Parathyroid adenoma (tissue), 2 donors: ENCODE measurements around the gene MAOA.

Source experiments
- H2AFZ ChIP-seq: fragments of 300-600 bp; sonication (generic); one replicate; pipeline ENCODE4 v1.7.0; 2017; ENCODE audit warnings: antibody characterized with exemption, mild to moderate bottlenecking
- H3K27ac ChIP-seq: fragments of 300-600 bp; sonication (generic); one replicate; pipeline ENCODE4 v1.7.0; 2017
- H3K27me3 ChIP-seq: fragments of 300-600 bp; sonication (generic); one replicate; pipeline ENCODE4 v1.7.0; 2017; ENCODE audit warnings: low read length; ENCODE audit not compliant: control insufficient read depth, insufficient read depth
- H3K36me3 ChIP-seq: fragments of 300-600 bp; sonication (generic); one replicate; pipeline ENCODE4 v1.7.0; 2017; ENCODE audit warnings: low read length; ENCODE audit not compliant: control insufficient read depth, insufficient read depth
- H3K4me1 ChIP-seq: fragments of 300-600 bp; sonication (generic); one replicate; pipeline ENCODE4 v1.7.0; 2017; ENCODE audit warnings: control low read depth
- H3K4me2 ChIP-seq: fragments of 300-600 bp; sonication (generic); one replicate; pipeline ENCODE4 v1.7.0; 2017; ENCODE audit warnings: low read length
- H3K4me3 ChIP-seq: fragments of 300-600 bp; sonication (generic); one replicate; pipeline ENCODE4 v1.7.0; 2017; ENCODE audit warnings: low read depth, low read length
- H3K79me2 ChIP-seq: fragments of 300-600 bp; sonication (generic); one replicate; pipeline ENCODE4 v1.7.0; 2017; ENCODE audit warnings: control low read depth
- H3K9ac ChIP-seq: fragments of 300-600 bp; sonication (generic); one replicate; pipeline ENCODE4 v1.7.0; 2017; ENCODE audit warnings: mild to moderate bottlenecking
- H3K9me3 ChIP-seq: fragments of 300-600 bp; sonication (generic); one replicate; pipeline ENCODE4 v1.7.0; 2017; ENCODE audit warnings: low read length; ENCODE audit not compliant: control insufficient read depth
- CTCF ChIP-seq: fragments of 300-600 bp; sonication (generic); IDR thresholded peaks from one replicate; pipeline ENCODE4 v1.7.0; 2017; ENCODE audit warnings: antibody characterized with exemption, mild to moderate bottlenecking
- donor health status: primary hyperparathyroidism.

The MAOA gene

DNA sequence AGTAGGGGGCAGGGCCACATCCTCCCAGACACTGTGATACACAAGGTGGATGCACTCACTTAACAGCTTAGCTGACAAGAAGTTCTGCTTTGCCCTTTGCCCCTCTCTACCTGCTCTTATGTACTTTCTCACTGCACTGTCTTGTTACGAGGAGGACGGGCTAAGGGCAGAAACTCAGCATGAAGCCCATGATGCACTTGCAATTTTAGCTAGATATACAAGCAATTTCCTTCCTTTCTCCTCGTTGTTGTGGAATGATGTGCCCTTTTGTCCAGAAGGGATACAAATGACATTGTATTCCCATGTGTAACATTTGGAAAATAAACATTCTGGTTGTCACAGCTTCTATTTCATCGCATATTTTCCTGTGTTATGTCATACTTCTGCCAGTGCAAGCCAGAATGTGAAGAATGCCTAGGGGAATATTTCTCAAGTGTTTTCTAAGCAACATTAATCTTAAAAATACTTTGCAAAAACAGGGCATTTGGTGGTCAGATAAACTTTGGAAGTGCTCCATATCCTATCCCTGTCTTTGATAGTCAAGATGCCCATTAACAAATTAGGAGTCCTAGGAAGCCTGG lies 47.2 kb downstream of the MAOA start:
- no peak for TF ChIP-seq CTCF
- H3K36me3 ChIP-seq, result no peaks in the 10 kb centered on the region
- no peak overlapping the region for H2AFZ ChIP-seq
- no peak overlapping the region for H3K9ac ChIP-seq
- H3K4me1 ChIP-seq, result no peaks in the 10 kb centered on the region
- no peaks in the 10 kb centered on the region for H3K27me3 ChIP-seq
- H3K9me3 ChIP-seq, result no peaks in the 10 kb centered on the region
- no peaks in the 10 kb centered on the region for H3K79me2 ChIP-seq
- no peak overlapping the region for H3K27ac ChIP-seq
- H3K4me2 ChIP-seq, result no peak overlapping the region
- no peak overlapping the region for H3K4me3 ChIP-seq

GRCh38 chrX:43706786-43707370 lies 50.8 kb downstream of the MAOA start:
- no peak overlapping the region for H3K4me3 ChIP-seq
- H3K9ac ChIP-seq, result no peak overlapping the region
- TF ChIP-seq CTCF, result no peak
- no peaks in the 10 kb centered on the region for H3K27me3 ChIP-seq
- H3K4me2 ChIP-seq, result no peak overlapping the region
- H3K9me3 ChIP-seq, result no peaks in the 10 kb centered on the region
- H3K4me1 ChIP-seq, result no peaks in the 10 kb centered on the region
- no peak overlapping the region for H3K27ac ChIP-seq
- H2AFZ ChIP-seq, result no peak overlapping the region
- H3K36me3 ChIP-seq, result no peaks in the 10 kb centered on the region
- no peaks in the 10 kb centered on the region for H3K79me2 ChIP-seq

DNA sequence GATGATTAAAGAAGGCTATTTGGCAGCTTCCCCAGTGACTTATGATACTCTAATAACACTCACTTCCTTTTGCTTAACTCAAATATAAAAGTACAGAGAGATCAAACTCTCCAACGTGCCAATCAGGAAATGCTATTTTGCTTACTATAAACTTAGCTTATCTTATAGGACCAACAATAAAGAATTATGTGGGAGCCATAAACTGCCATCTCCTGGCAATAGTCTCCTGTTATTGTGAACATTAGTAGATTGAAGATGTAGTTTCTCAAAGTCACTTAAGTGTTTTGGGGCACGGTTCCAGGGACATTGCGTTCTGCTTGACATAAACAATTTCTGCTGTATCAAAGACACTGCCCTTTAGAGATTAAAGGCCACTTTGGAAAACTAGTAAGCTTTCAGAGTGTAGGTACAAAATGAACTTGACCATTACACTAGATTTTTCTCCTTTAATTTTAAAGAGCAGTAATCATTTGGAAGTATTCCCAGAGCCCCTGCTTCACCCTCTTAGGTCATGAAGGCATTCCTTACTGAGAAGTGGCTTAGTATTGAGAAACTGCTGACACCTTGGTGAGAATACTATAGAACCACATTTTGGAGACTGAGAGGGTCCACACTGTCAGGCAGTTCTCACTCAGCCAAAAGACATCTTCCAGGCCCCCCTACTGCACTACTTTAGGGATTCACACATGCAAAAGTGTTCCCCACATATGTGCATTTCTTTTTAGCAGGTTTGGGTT lies 51.9 kb downstream of the MAOA start:
- Histone ChIP-seq H3K9ac (no peak overlapping the region), H3K27ac (peak overlapping the region; percentile 1), H3K9me3 (no peaks in the 10 kb centered on the region), H3K27me3 (no peaks in the 10 kb centered on the region), H3K4me1 (no peaks in the 10 kb centered on the region), H3K4me3 (no peak overlapping the region), H2AFZ (no peak overlapping the region), H3K79me2 (no peaks in the 10 kb centered on the region), H3K4me2 (peak overlapping the region; percentile 17), H3K36me3 (no peaks in the 10 kb centered on the region)
- TF ChIP-seq CTCF, result no peak

DNA sequence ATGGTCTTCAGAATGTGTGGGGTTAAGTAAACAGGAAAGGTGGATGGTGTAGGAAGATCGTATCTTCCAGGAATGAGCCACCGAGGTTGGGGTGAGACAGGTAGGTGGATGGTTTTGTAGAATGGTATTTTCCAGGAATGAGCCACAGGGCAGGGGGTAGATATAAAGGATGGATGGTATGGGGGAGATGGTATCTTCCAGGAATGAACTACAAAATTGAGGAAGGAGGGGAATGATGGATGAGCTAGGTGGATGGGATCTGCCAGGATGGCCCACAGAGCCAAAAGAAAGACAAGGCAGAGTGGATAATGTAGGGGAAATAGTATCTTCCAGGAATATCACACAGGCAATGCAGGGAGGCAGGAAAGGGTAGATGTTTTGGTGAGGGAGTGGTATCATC lies 60.0 kb downstream of the MAOA start:
- H3K4me2 ChIP-seq, result no peak overlapping the region
- H3K27ac ChIP-seq, result no peak overlapping the region
- TF ChIP-seq CTCF, result no peak

More for the DNA sequence above, 60.0 kb downstream of the MAOA start:
- Histone ChIP-seq H3K9me3 (no peaks in the 10 kb centered on the region), H3K36me3 (no peaks in the 10 kb centered on the region), H3K9ac (no peak overlapping the region), H3K4me3 (no peak overlapping the region), H3K27me3 (no peaks in the 10 kb centered on the region), H3K4me1 (no peaks in the 10 kb centered on the region), H3K79me2 (no peaks in the 10 kb centered on the region), H2AFZ (no peak overlapping the region)
